Mucosa of stomach (tissue), 1 donor: ENCODE results near the gene NFE2L3.

Source experiments
- H3K27me3 ChIP-seq: one replicate; pipeline ENCODE4 v1.7.0; 2013; ENCODE audit warnings: mild to moderate bottlenecking, low read length; ENCODE audit not compliant: control insufficient read depth, insufficient read depth
- H3K36me3 ChIP-seq: one replicate; pipeline ENCODE4 v1.7.0; 2013; ENCODE audit warnings: low read length; ENCODE audit not compliant: control insufficient read depth, insufficient read depth
- H3K4me1 ChIP-seq: one replicate; pipeline ENCODE4 v1.7.0; 2013; ENCODE audit warnings: mild to moderate bottlenecking, low read length; ENCODE audit not compliant: control insufficient read depth, insufficient read depth
- H3K4me3 ChIP-seq: one replicate; pipeline ENCODE4 v1.7.0; 2013; ENCODE audit warnings: low read length
- H3K9ac ChIP-seq: one replicate; pipeline ENCODE4 v1.7.0; 2013; ENCODE audit warnings: mild to moderate bottlenecking, low read length, moderate library complexity
- H3K9me3 ChIP-seq: one replicate; pipeline ENCODE4 v1.7.0; 2013; ENCODE audit warnings: mild to moderate bottlenecking, low read length, moderate library complexity; ENCODE audit not compliant: control insufficient read depth
- donor health status: Pancreatic carcinoma.

Gene NFE2L3

GRCh38 chr7:26186364-26187311 is 34.6 kb downstream of the NFE2L3 start:
- H3K4me3 ChIP-seq, result no peak overlapping the region
- no peaks in the 10 kb centered on the region for H3K27me3 ChIP-seq
- peaks cover 10% of the 10 kb centered on the region for H3K36me3 ChIP-seq
- no peak overlapping the region for H3K9ac ChIP-seq
- no peaks in the 10 kb centered on the region for H3K4me1 ChIP-seq
- H3K9me3 ChIP-seq, result no peaks in the 10 kb centered on the region

DNA sequence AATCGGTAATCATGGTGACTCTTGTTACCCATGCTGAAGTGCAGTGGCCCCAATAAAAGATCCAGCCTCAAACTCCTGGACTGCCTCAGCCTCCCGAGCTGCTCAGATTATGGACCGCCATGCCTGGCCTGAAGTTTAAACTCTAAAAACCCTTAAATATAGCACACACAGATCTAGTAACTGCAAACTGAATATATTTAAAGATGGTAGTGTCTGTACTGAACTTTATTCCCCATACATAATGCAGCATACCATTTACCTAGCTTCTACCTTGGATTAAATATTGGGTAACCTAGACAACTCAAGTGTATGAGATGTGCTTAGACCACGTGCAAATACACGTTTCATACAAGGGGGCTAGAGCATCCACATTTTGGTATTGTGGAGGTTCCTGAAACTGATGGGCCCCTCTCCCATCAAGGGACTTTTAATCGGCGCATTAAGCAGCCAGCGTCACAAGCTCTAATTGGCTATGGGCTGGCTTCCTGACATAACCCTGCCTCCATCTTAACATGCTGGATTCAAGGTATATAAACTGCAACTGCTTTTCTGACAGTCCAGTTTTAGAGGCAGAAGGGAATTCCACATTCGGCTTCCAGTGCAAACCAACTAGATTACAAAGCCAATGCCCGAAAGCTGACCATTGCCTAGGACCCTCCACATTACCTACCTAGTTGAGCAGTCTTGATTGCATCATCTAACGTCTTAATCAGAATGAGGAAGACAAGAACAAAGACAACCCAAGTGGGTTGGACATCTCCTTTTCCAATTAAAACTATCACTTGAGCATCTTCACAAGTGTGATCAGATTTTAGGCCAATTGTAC is 35.6 kb downstream of the NFE2L3 start:
- H3K9ac ChIP-seq, result no peak overlapping the region
- no peaks in the 10 kb centered on the region for H3K27me3 ChIP-seq
- peaks cover 13% of the 10 kb centered on the region for H3K36me3 ChIP-seq
- no peaks in the 10 kb centered on the region for H3K4me1 ChIP-seq
- H3K4me3 ChIP-seq, result no peak overlapping the region
- H3K9me3 ChIP-seq, result no peaks in the 10 kb centered on the region

DNA sequence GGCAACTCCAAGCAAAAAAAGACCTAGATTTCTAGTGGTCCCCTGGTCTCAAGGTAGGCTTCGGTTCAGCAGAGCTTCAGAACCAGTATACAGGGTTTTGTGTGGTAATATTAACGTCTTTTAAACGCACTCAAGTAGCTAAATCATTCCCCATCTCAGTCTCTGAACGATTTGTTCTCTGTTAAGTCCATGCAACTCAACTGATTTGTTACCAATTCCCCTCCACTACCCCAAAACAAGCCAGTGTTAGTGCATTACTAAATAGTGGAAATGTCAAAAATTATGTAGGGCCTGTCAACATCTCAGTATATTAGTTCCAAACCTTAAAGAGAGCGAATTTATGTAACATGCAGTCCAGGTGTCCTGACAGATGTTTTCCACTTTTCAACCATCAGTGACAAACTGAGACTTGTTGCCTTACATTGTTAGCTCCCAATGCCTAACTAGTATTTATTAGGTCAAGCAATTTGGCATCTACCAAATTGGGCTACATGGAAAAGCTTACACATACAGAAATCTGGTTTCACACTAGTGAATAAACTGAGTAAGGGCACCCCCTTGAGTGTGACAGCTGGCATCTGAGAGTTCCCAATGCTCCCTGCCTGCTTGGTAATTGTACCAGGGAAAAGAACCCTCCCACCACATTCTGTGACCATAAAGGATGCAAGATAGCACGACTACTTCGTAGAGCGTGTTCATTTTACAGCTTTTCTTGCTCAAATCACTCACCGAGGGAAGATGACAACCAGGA is 36.4 kb downstream of the NFE2L3 start:
- Histone ChIP-seq H3K4me1 (no peaks in the 10 kb centered on the region), H3K9me3 (no peaks in the 10 kb centered on the region), H3K9ac (no peak overlapping the region), H3K27me3 (no peaks in the 10 kb centered on the region), H3K4me3 (no peak overlapping the region), H3K36me3 (peaks cover 18% of the 10 kb centered on the region)

DNA sequence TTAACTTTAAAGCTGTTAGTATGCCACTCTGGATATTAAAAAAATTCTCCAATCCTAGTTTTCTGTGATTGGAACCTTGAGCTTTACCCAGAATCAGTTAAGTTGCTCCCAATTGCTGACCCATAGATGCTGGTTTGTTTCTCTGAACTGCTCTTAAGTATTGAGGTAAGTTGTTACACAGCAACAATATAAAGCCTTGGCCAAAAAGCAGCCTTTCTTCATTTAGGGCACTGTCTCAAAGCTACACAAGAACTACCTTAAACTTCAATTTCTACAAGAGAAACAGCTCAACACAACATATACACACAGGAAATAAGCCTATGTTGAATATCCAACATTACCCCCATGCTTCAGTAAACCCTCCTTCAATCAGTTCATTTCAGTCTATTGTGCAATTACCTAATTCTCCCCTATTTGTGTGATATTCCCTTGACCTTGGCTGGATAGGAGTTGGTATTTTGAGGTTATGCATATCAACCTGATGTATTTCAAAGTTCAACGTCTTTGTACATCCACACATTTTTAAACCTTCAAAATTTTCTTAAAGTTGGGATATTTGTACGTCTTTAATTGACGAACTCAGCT is 37.1 kb downstream of the NFE2L3 start:
- H3K9me3 ChIP-seq, result no peaks in the 10 kb centered on the region
- peaks cover 1% of the 10 kb centered on the region for H3K4me1 ChIP-seq
- no peak overlapping the region for H3K4me3 ChIP-seq
- H3K36me3 ChIP-seq, result peaks cover 24% of the 10 kb centered on the region
- no peaks in the 10 kb centered on the region for H3K27me3 ChIP-seq
- no peak overlapping the region for H3K9ac ChIP-seq

DNA sequence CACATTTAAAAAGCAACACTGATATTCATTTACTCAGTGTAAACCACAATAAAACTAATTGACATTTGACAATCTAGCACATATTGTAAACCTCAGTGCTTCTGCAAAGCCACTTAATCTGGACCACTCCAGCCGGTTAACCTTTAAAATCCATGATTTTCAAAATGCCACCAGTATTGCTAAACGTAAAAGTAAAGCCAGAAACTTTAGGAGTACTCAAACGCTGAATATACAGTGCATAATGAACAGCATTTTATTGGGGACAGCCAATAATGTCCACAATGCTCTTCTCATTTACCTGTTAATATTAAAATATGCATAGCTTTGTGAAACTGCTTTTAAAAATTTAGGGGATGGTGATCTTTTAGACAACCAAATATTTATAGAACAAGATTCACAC is 37.7 kb downstream of the NFE2L3 start:
- H3K36me3 ChIP-seq, result peaks cover 27% of the 10 kb centered on the region

GRCh38 chr7:26190417-26190869 is 38.4 kb downstream of the NFE2L3 start:
- Histone ChIP-seq H3K9me3 (no peaks in the 10 kb centered on the region), H3K4me1 (peaks cover 8% of the 10 kb centered on the region), H3K36me3 (peaks cover 27% of the 10 kb centered on the region), H3K9ac (no peak overlapping the region), H3K27me3 (no peaks in the 10 kb centered on the region), H3K4me3 (no peak overlapping the region)

More for the DNA sequence above, 37.7 kb downstream of the NFE2L3 start:
- Histone ChIP-seq H3K27me3 (no peaks in the 10 kb centered on the region), H3K9me3 (no peaks in the 10 kb centered on the region), H3K4me3 (no peak overlapping the region), H3K9ac (no peak overlapping the region), H3K4me1 (peaks cover 8% of the 10 kb centered on the region)

GRCh38 chr7:26191233-26191973 is 39.4 kb downstream of the NFE2L3 start:
- Histone ChIP-seq H3K36me3 (peaks cover 27% of the 10 kb centered on the region), H3K9ac (no peak overlapping the region), H3K4me1 (peaks cover 16% of the 10 kb centered on the region), H3K4me3 (no peak overlapping the region), H3K9me3 (no peaks in the 10 kb centered on the region), H3K27me3 (no peaks in the 10 kb centered on the region)

- Histone ChIP-seq H3K36me3 (peaks cover 31% of the 10 kb centered on the region), H3K4me3 (no peak overlapping the region), H3K9me3 (no peaks in the 10 kb centered on the region), H3K27me3 (no peaks in the 10 kb centered on the region), H3K9ac (no peak overlapping the region), H3K4me1 (peaks cover 21% of the 10 kb centered on the region)
Measured at GRCh38 chr7:26191974-26192479, 40.0 kb downstream of the NFE2L3 start.

- Histone ChIP-seq H3K27me3 (no peaks in the 10 kb centered on the region), H3K4me1 (peaks cover 27% of the 10 kb centered on the region), H3K36me3 (peaks cover 31% of the 10 kb centered on the region), H3K9me3 (no peaks in the 10 kb centered on the region), H3K4me3 (no peak overlapping the region), H3K9ac (no peak overlapping the region)
Measured at GRCh38 chr7:26192485-26193087, 40.6 kb downstream of the NFE2L3 start.

GRCh38 chr7:26193432-26194207 is 41.6 kb downstream of the NFE2L3 start:
- no peaks in the 10 kb centered on the region for H3K9me3 ChIP-seq
- peaks cover 28% of the 10 kb centered on the region for H3K4me1 ChIP-seq
- no peak overlapping the region for H3K4me3 ChIP-seq
- no peak overlapping the region for H3K9ac ChIP-seq
- H3K36me3 ChIP-seq, result peaks cover 29% of the 10 kb centered on the region
- no peaks in the 10 kb centered on the region for H3K27me3 ChIP-seq
